Neuronal stem cell (in vitro differentiated cells): Measurements from ENCODE around the gene PLXNA4.

Source experiments
- DNase-seq: peaks from one replicate; pipeline ENCODE4 v3.0.0-alpha.2; 2013; ENCODE audit warnings: low spot score
- H2AFZ ChIP-seq: one replicate; pipeline ENCODE4 v1.6.1; 2013; ENCODE audit warnings: mild to moderate bottlenecking, low read length, inconsistent platforms
- H2AK5ac ChIP-seq: 2 replicates; pipeline ENCODE4 v1.6.1; 2013; ENCODE audit warnings: low read depth, mild to moderate bottlenecking, inconsistent platforms, low read length, moderate library complexity, mixed read lengths
- H2BK120ac ChIP-seq: 2 replicates; pipeline ENCODE4 v1.6.1; 2013; ENCODE audit warnings: low read depth, mild to moderate bottlenecking, inconsistent platforms, low read length, moderate library complexity, mixed read lengths
- H2BK12ac ChIP-seq: one replicate; pipeline ENCODE4 v1.6.1; 2013; ENCODE audit warnings: low read length, inconsistent platforms
- H2BK15ac ChIP-seq: 2 replicates; pipeline ENCODE4 v1.6.1; 2013; ENCODE audit warnings: mild to moderate bottlenecking, low read length, inconsistent platforms, mixed read lengths
- H2BK5ac ChIP-seq: one replicate; pipeline ENCODE4 v1.6.1; 2013; ENCODE audit warnings: inconsistent platforms, mild to moderate bottlenecking, low read length, moderate library complexity
- H3K14ac ChIP-seq: one replicate; pipeline ENCODE4 v1.6.1; 2013; ENCODE audit warnings: low read length, inconsistent platforms
- H3K18ac ChIP-seq: 2 replicates; pipeline ENCODE4 v1.6.1; 2013; ENCODE audit warnings: low read length, inconsistent platforms
- H3K23ac ChIP-seq: 2 replicates; pipeline ENCODE4 v1.6.1; 2013; ENCODE audit warnings: low read depth, mild to moderate bottlenecking, mixed read lengths, low read length, inconsistent platforms; ENCODE audit not compliant: poor library complexity
- H3K27ac ChIP-seq: replicated peaks from 3 replicates; pipeline ENCODE4 v1.5.1; 2013; ENCODE audit warnings: low read length, inconsistent platforms
- H3K27me3 ChIP-seq, 3 experiments: 2 replicates each; pipeline ENCODE4 v1.6.1; 2013; ENCODE audit warnings: low read length in 3 of 3, mild to moderate bottlenecking in 2 of 3, inconsistent platforms in 1 of 3, low read depth in 1 of 3, mixed read lengths in 1 of 3, moderate library complexity in 1 of 3; ENCODE audit not compliant: control insufficient read depth in 3 of 3, insufficient read depth in 3 of 3
- H3K36me3 ChIP-seq, 2 donors: replicated peaks in 1 of 2; 2 replicates each; pipeline ENCODE4 v1.6.1; 2013; ENCODE audit warnings: low read length in 2 of 2; ENCODE audit not compliant: control insufficient read depth in 2 of 2, insufficient read depth in 2 of 2
- H3K4ac ChIP-seq: 2 replicates; pipeline ENCODE4 v1.6.1; 2013; ENCODE audit warnings: inconsistent platforms, mild to moderate bottlenecking, low read length, moderate library complexity
- H3K4me1 ChIP-seq, 2 donors: 1 replicate in 1 of 2; 2 replicates in 1 of 2; pipeline ENCODE4 v1.6.1; 2013; ENCODE audit warnings: low read length in 2 of 2, low read depth in 1 of 2; ENCODE audit not compliant: control insufficient read depth in 2 of 2, insufficient read depth in 1 of 2
- H3K4me2 ChIP-seq: one replicate; pipeline ENCODE4 v1.6.1; 2013; ENCODE audit warnings: mild to moderate bottlenecking, low read length, inconsistent platforms; ENCODE audit not compliant: insufficient read depth, poor library complexity, severe bottlenecking
- H3K4me3 ChIP-seq, 2 donors: 2 replicates each; pipeline ENCODE4 v1.5.1; 2013; ENCODE audit warnings: low read length in 2 of 2, mild to moderate bottlenecking in 2 of 2, inconsistent platforms in 1 of 2, moderate library complexity in 1 of 2
- H3K79me1 ChIP-seq: one replicate; pipeline ENCODE4 v1.6.1; 2013; ENCODE audit warnings: low read depth, mild to moderate bottlenecking, inconsistent platforms, low read length, moderate library complexity
- H3K9ac ChIP-seq: one replicate; pipeline ENCODE4 v1.6.1; 2013; ENCODE audit warnings: mild to moderate bottlenecking, low read depth, low read length, inconsistent platforms; ENCODE audit not compliant: poor library complexity
- H3K9me3 ChIP-seq, 2 donors: replicated peaks in 1 of 2; 2 replicates each; pipeline versions ENCODE3 to v1.6.1; 2013; ENCODE audit warnings: low read length in 2 of 2, mild to moderate bottlenecking in 2 of 2, inconsistent platforms in 1 of 2, low read depth in 1 of 2, mixed read lengths in 1 of 2, moderate library complexity in 1 of 2; ENCODE audit not compliant: control insufficient read depth in 2 of 2, insufficient read depth in 1 of 2
- H4K8ac ChIP-seq: one replicate; pipeline ENCODE4 v1.6.1; 2013; ENCODE audit warnings: low read depth, mild to moderate bottlenecking, inconsistent platforms, low read length, moderate library complexity
- H4K91ac ChIP-seq: one replicate; pipeline ENCODE4 v1.6.1; 2013; ENCODE audit warnings: low read length, low read depth, mild to moderate bottlenecking, inconsistent platforms; ENCODE audit not compliant: poor library complexity
- WGBS, 2 donors: extraction: QIAGEN DNeasy Blood & Tissue Kit; methylation state at CpG; one replicate each; pipeline ENCODE4 v1.1.7; 2013; ENCODE audit warnings: missing lambda C conversion rate in 2 of 2, mixed read lengths in 1 of 2; ENCODE audit not compliant: insufficient read length in 2 of 2, insufficient replicate concordance in 1 of 2; ENCODE audit errors: extremely low coverage in 2 of 2; 5-methylcytosine and 5-hydroxymethylcytosine counted together

PLXNA4 gene

GRCh38 chr7:132255115-132255797 lies 321.0 kb downstream of the PLXNA4 start:
- Histone ChIP-seq H2AK5ac (no peak overlapping the region), H3K27me3 (no peaks in the 10 kb centered on the region), H3K4me2 (no peak overlapping the region), H3K4ac (no peak overlapping the region), H3K27ac (no peak overlapping the region), H3K18ac (no peak overlapping the region), H4K8ac (no peak overlapping the region), H3K23ac (no peak overlapping the region), H2BK15ac (no peak overlapping the region), H2BK5ac (no peak overlapping the region), H2BK120ac (no peak overlapping the region), H2BK12ac (no peak overlapping the region), H3K79me1 (no peaks in the 10 kb centered on the region), H3K4me1 (peaks cover 0 to 11% of the 10 kb centered on the region in 2 donors), H3K4me3 (no peak overlapping the region), H3K14ac (no peak overlapping the region), H3K36me3 (no peaks in the 10 kb centered on the region), H3K9ac (peak overlapping the region; percentile 56), H3K9me3 (no peaks in the 10 kb centered on the region), H2AFZ (no peak overlapping the region), H4K91ac (no peak overlapping the region)
- no CpG with 5 or more reads among the region's 3 CpGs for WGBS, 2 donors
- no peak for DNase-seq

- H2AFZ ChIP-seq, result no peak overlapping the region
- H3K36me3 ChIP-seq, result no peaks in the 10 kb centered on the region
- H3K9me3 ChIP-seq, result no peaks in the 10 kb centered on the region
- no peak overlapping the region for H3K23ac ChIP-seq
- no peak overlapping the region for H3K4me3 ChIP-seq
- no peak overlapping the region for H2BK5ac ChIP-seq
- H3K79me1 ChIP-seq, result no peaks in the 10 kb centered on the region
- no peak overlapping the region for H3K4ac ChIP-seq
- no peak overlapping the region for H2BK120ac ChIP-seq
- DNase-seq, result no peak
- H3K27me3 ChIP-seq, result no peaks in the 10 kb centered on the region
- no peak overlapping the region for H3K9ac ChIP-seq
- H3K4me1 ChIP-seq, result peaks cover 0 to 13% of the 10 kb centered on the region in 2 donors
- no peak overlapping the region for H3K4me2 ChIP-seq
- H2BK12ac ChIP-seq, result no peak overlapping the region
- no peak overlapping the region for H4K8ac ChIP-seq
- no peak overlapping the region for H4K91ac ChIP-seq
- H3K18ac ChIP-seq, result no peak overlapping the region
- H2AK5ac ChIP-seq, result no peak overlapping the region
- H3K14ac ChIP-seq, result no peak overlapping the region
- H3K27ac ChIP-seq, result no peak overlapping the region
- no peak overlapping the region for H2BK15ac ChIP-seq
- no CpG with 5 or more reads among the region's 12 CpGs for WGBS, 2 donors
These were observed 321.8 kb downstream of the PLXNA4 start for GRCh38 chr7:132254455-132254854.

GRCh38 chr7:132252793-132253100 lies 323.5 kb downstream of the PLXNA4 start:
- Histone ChIP-seq H3K4me2 (no peak overlapping the region), H2AK5ac (no peak overlapping the region), H3K4me1 (peaks cover 0 to 15% of the 10 kb centered on the region in 2 donors), H3K9me3 (no peaks in the 10 kb centered on the region), H3K4ac (no peak overlapping the region), H3K79me1 (no peaks in the 10 kb centered on the region), H3K27me3 (no peaks in the 10 kb centered on the region), H2BK5ac (no peak overlapping the region), H2BK120ac (no peak overlapping the region), H3K23ac (no peak overlapping the region), H4K91ac (no peak overlapping the region), H3K27ac (no peak overlapping the region), H3K36me3 (no peaks in the 10 kb centered on the region), H3K14ac (no peak overlapping the region), H3K18ac (no peak overlapping the region), H3K4me3 (no peak overlapping the region), H4K8ac (no peak overlapping the region), H2AFZ (no peak overlapping the region), H2BK12ac (no peak overlapping the region), H3K9ac (no peak overlapping the region), H2BK15ac (no peak overlapping the region)
- no CpG with 5 or more reads among the region's 2 CpGs for WGBS, 2 donors
- DNase-seq, result no peak

- WGBS, 2 donors, result no CpG with 5 or more reads among the region's 5 CpGs
- H4K91ac ChIP-seq, result no peak overlapping the region
These were observed 325.0 kb downstream of the PLXNA4 start for GRCh38 chr7:132251327-132251659.

More at GRCh38 chr7:132251327-132251659, 325.0 kb downstream of the PLXNA4 start:
- peaks cover 0 to 15% of the 10 kb centered on the region in 2 donors for H3K4me1 ChIP-seq
- H3K23ac ChIP-seq, result no peak overlapping the region
- no peak overlapping the region for H3K14ac ChIP-seq
- H3K4ac ChIP-seq, result no peak overlapping the region
- no peak overlapping the region for H3K4me2 ChIP-seq
- H3K79me1 ChIP-seq, result no peaks in the 10 kb centered on the region
- H2BK12ac ChIP-seq, result no peak overlapping the region
- no peak overlapping the region for H3K9ac ChIP-seq
- peak overlapping the region; percentile 73 for H2AK5ac ChIP-seq
- H2AFZ ChIP-seq, result no peak overlapping the region
- H2BK15ac ChIP-seq, result no peak overlapping the region
- DNase-seq, result peak; percentile 26
- H3K18ac ChIP-seq, result peak overlapping the region; percentile 20
- no peak overlapping the region for H3K4me3 ChIP-seq
- H2BK5ac ChIP-seq, result no peak overlapping the region
- H3K27ac ChIP-seq, result no peak overlapping the region
- H3K9me3 ChIP-seq, result no peaks in the 10 kb centered on the region
- no peak overlapping the region for H2BK120ac ChIP-seq
- no peak overlapping the region for H4K8ac ChIP-seq
- no peaks in the 10 kb centered on the region for H3K27me3 ChIP-seq
- H3K36me3 ChIP-seq, result no peaks in the 10 kb centered on the region
